ENCODE measurements around the gene ZIM2.
"Not testable (repeated sequence)": the region's sequence is repeated elsewhere in the genome, so short reads cannot be mapped to it uniquely, and the experiment has no call there.

ZIM2 gene

DNA sequence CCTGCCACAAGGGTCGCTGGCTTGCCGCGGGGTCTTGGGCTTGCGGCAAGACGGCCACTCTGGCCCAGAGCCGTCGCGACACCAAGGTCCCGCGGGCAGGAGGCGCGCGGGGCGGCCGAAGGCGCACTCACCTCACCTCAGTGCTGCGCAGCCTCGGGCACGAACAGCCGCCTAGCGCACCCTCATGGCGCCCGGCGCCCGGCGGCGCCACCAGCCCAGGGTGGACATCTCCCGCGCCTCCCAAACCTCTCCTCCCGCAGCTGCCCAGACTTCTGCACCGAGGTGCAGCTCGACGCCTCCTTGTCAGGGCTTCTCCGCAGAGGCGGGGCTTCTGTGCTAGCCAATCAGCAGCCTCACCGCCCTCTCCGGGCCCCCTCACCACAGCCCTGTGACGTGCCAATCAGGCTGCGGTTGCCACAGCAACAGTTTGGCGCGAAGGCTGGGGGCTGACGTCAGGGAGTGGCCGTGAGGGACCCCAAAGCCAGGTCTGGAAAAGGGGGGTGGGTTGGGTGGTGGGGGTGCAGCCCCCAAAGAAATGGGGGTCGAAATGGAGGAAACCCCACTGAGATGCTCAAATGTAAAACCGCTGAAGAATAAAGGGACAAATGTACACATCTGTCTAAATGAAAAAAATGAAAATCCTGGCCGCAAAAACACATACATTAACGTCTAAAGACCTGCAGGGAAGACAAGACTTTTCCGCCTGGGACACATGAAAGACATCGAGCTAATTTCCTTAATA is at the start of gene ZIM2, which contains the start of gene PEG3:
Gene ZIM2, minus strand, starts transcription at position 276 of the 742 bp plus-strand sequence. CDS start 16,449 bp downstream, outside the sequence.
Gene PEG3, minus strand, starts transcription at position 276 of the 742 bp plus-strand sequence. CDS start 16,071 bp downstream, outside the sequence.
- Mint-ChIP-seq H3K4me1 (ENCODE audit: low read depth) (peaks cover 3% of the 10 kb centered on the region), H3K36me3 (ENCODE audit: low read depth) (peaks cover 34% of the 10 kb centered on the region), H3K4me3 (no peak within 1 kb of the TSS), H3K9me3 (peaks cover 40% of the 10 kb centered on the region), H3K27me3 (peaks cover 33% of the 10 kb centered on the region), H3K27ac (no peak within 1 kb of the TSS)
- DNase-seq: no peak

DNA sequence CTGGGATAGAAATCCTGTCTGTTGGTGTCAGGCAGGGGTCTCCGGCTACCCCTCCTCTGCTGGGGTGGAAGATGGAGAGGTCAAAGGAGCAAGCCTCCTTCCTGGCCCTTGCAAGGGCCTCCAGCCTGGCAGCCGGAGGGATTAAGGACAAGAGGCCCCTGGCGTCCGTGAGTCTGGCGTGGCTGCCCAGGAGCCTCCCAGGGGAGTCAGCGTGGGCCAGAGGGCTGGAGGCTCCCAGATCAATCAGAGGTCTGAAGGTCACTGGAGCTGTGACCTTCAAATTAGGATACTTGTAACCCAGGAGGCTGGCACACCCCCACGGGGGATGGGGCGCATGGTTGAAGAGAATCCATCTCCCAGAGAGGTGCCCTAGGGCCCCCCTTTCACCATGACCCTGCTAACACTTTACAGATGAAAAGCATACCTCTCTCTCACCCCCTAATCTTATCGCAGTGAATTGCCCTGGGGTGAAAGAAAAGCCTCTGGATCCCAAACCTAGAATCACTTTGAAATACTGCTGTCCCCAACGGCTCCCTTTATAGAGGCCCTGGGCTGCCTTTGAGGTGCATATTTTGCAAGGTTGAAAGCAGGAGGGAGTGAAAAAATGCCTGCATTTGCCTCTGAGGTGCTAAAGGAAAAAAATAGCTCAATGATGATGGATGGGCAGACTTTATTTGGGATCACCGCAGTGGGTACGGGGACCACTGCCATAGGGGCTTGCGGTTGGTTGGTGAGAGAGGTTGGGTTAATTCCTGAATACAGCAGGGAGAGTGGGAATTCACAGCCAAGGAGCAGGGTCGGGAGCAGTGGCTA is 44.9 kb upstream of the ZIM2 start:
- Mint-ChIP-seq H3K4me1 (ENCODE audit: low read depth) (no peaks in the 10 kb centered on the region), H3K9me3 (peaks cover 47% of the 10 kb centered on the region), H3K36me3 (ENCODE audit: low read depth) (peaks cover 5% of the 10 kb centered on the region), H3K4me3 (no peak overlapping the region), H3K27ac (no peak overlapping the region), H3K27me3 (no peaks in the 10 kb centered on the region)
- DNase-seq: no peak

DNA sequence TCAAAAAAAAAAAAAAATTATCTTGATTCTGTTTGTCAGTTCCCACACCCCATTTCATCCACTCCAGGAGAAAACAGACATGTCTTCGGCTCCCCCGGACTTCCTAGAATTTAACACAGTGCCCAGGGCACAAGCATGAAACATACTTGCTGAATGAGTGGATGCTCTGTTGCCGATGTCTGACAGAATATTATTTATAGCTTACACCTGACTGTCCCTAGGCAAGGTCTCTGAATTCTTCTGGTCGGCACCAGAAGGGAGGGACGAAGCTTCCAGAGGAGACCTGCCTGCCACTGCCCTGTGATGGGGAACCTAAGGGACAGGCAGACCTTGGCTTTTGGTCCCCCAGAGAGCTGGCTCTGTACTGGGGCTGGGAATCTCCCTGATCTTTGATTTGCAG is 43.9 kb upstream of the ZIM2 start:
- peaks cover 51% of the 10 kb centered on the region for H3K9me3 Mint-ChIP-seq
- H3K36me3 Mint-ChIP-seq (ENCODE audit: low read depth): peaks cover 3% of the 10 kb centered on the region
- H3K27me3 Mint-ChIP-seq: no peaks in the 10 kb centered on the region
- H3K27ac Mint-ChIP-seq: no peak overlapping the region
- H3K4me1 Mint-ChIP-seq (ENCODE audit: low read depth): no peaks in the 10 kb centered on the region
- no peak for DNase-seq
- H3K4me3 Mint-ChIP-seq: no peak overlapping the region

DNA sequence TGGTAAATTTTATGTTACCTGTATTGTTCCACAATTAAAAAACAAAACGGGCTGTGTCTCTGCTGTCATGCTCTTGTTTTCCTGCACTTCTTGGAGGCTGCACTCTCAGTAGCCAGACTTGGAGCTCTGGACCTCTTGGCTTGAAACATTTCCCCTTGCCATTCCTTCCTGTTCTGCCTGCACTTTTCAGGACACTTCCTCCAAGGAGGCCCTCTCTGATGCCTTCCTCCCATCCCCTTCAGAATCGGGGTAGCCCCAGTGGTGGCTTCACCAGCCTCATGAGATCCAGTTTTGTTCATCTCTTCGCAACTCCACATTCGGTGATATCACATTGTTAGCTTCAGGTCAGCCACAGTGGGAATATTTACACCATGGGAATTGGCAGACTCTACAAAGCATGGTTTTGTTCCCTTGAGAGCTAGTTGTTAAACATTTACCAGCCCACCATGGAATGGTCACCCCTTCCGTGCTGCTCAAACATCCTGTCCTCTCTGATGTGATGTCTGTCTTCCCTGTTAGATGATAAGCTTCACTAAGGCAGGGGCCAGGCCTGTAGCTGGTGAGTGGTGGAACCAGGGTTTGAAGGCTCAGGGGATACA is 40.2 kb upstream of the ZIM2 start:
- Mint-ChIP-seq H3K4me1 (ENCODE audit: low read depth) (no peaks in the 10 kb centered on the region), H3K4me3 (no peak overlapping the region), H3K27me3 (no peaks in the 10 kb centered on the region), H3K36me3 (ENCODE audit: low read depth) (peaks cover 3% of the 10 kb centered on the region), H3K9me3 (peaks cover 55% of the 10 kb centered on the region), H3K27ac (no peak overlapping the region)
- no peak for DNase-seq

DNA sequence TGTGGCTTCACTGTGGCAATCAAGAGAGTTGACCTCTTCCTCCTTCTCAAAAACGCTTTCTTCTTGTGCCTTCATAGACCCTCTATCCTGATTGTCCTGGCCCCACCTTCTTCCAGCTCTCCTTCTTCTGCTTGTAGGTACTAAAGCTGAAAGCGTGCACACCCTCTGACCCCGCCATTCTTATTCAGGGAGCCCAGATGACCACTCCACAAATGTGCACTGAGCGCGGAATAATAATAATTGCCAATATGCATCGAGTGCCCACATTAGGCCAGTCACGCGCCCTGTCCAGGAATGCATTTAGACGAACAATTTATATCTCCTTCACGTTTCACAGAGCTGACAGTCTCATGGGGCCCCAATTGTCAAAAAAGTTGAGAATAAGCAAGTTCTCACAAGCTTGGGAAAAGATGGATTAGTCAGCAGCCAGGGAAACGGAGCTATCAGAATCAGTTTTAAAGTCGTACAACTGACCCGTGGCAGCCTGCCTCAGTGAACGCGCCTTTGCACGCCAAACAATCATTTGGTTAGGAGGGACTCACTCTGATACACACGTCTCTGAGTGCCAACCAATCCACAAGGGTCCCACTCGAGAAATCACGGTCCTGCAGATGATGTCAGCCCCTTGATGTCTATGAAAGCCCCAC is 36.7 kb upstream of the ZIM2 start:
- H3K27ac Mint-ChIP-seq: no peak overlapping the region
- H3K27me3 Mint-ChIP-seq: no peaks in the 10 kb centered on the region
- H3K4me1 Mint-ChIP-seq (ENCODE audit: low read depth): no peaks in the 10 kb centered on the region
- no peak for DNase-seq
- H3K9me3 Mint-ChIP-seq: peaks cover 55% of the 10 kb centered on the region
- no peak overlapping the region for H3K4me3 Mint-ChIP-seq
- H3K36me3 Mint-ChIP-seq (ENCODE audit: low read depth): peaks cover 3% of the 10 kb centered on the region

DNA sequence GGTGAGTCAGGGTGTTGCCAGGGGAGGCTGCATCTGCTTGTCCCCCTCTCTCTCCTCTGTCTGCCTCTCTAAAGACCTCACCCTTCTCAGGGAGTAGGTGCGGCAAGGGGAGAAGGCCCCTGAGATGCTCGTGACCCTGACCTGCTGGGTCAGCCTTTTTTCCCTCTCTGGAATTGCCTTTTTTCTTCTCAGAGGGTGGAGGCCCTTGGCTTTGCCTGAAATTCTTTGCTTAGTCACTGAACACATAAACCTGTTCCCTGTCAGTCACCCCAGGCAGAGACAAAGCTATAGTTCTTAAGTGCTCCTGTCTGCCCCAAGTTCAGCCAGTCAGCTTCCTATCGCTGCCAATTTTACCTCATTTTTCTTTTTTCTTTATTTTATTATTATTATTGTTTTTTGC is 35.2 kb upstream of the ZIM2 start:
- DNase-seq: no peak
- H3K27me3 Mint-ChIP-seq: no peaks in the 10 kb centered on the region
- H3K27ac Mint-ChIP-seq: no peak overlapping the region
- H3K4me3 Mint-ChIP-seq: no peak overlapping the region
- H3K36me3 Mint-ChIP-seq (ENCODE audit: low read depth): peaks cover 3% of the 10 kb centered on the region
- H3K9me3 Mint-ChIP-seq: peaks cover 60% of the 10 kb centered on the region
- no peaks in the 10 kb centered on the region for H3K4me1 Mint-ChIP-seq (ENCODE audit: low read depth)

DNA sequence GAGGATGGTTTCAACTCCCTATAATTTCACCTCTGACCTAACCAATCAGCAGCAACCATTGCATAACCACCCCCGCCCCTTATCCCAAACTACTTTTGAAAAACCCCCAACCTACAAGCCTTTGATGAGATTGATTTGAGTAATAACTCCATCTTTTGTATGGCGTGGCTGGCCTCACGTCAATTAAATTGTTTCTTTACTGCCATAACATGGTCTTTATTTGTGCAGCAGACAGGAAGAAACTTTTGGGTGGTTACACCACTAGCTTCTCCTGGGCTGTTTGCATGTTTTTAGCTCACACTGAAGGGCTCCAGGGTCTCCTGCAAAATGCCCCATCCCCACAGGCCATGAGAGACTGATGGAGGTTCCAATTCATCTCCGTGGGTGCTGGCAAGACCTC is 34.0 kb upstream of the ZIM2 start:
- Mint-ChIP-seq H3K27ac (no peak overlapping the region), H3K36me3 (ENCODE audit: low read depth) (peaks cover 4% of the 10 kb centered on the region), H3K4me1 (ENCODE audit: low read depth) (no peaks in the 10 kb centered on the region), H3K27me3 (no peaks in the 10 kb centered on the region), H3K4me3 (no peak overlapping the region), H3K9me3 (peaks cover 61% of the 10 kb centered on the region)
- DNase-seq: no peak

DNA sequence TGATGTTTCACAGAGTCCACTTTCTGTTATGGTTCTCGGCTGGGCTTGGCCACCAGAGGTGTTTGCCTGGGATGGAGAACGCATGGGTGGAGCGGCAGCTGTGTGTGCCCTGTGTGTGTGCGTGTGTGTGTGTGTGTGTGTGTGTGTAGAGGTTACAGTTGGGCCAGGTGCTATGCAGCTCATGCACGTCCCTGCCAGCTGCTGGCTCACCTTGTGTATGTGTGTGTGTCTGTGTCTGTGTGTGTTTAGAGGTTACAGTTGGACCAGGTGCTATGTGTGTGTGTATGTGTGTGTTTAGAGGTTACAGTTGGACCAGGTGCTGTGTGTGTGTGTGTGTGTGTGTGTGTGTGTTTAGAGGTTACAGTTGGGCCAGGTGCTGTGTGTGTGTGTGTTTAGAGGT is 33.0 kb upstream of the ZIM2 start:
- H3K36me3 Mint-ChIP-seq (ENCODE audit: low read depth): peaks cover 4% of the 10 kb centered on the region
- H3K27ac Mint-ChIP-seq: no peak overlapping the region
- no peak for DNase-seq
- peaks cover 64% of the 10 kb centered on the region for H3K9me3 Mint-ChIP-seq
- H3K4me3 Mint-ChIP-seq: no peak overlapping the region
- H3K4me1 Mint-ChIP-seq (ENCODE audit: low read depth): no peaks in the 10 kb centered on the region
- no peaks in the 10 kb centered on the region for H3K27me3 Mint-ChIP-seq

DNA sequence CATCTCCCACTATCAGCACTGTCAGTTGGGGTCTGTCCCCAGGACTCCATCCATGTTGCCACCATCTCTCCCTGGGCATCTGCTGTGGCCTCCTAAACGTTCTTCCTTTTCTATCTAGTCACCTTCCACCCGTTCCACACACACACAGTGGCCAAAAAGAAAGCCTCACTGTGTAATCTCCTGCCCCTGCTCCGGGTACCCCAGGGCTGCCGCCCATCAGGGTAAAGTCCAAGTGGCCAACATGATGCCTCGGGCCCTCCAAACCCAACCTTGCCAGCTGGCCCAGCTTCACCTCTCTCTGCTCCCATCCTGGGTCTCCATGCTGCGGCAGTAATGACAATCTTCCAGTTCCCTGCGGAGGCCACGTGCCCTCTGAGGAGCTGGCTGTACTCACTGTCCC is 29.4 kb upstream of the ZIM2 start:
- H3K4me3 Mint-ChIP-seq: no peak overlapping the region
- no peaks in the 10 kb centered on the region for H3K27me3 Mint-ChIP-seq
- H3K27ac Mint-ChIP-seq: no peak overlapping the region
- no peak for DNase-seq
- H3K36me3 Mint-ChIP-seq (ENCODE audit: low read depth): peaks cover 4% of the 10 kb centered on the region
- H3K9me3 Mint-ChIP-seq: peaks cover 68% of the 10 kb centered on the region
- H3K4me1 Mint-ChIP-seq (ENCODE audit: low read depth): no peaks in the 10 kb centered on the region

DNA sequence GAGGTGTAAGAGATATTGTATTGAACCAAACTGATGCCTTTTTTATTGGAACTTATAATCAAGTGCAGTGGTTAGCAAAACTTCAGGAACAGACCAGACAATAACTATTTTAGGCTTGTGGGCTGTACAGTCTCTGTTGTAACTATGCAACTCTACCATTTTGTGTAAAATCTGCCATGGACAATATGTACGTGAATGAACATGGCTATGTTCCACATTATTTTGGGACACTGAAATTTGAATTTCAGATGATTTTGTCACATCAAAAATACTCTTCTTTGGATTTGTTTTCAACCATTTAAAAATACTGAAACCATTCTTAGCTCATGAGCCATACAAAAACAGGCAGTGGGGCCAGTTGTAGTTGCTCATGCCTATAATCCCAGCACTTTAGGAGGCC is 27.9 kb upstream of the ZIM2 start:
- no peak for DNase-seq
- Mint-ChIP-seq H3K36me3 (ENCODE audit: low read depth) (peaks cover 9% of the 10 kb centered on the region), H3K4me3 (no peak overlapping the region), H3K4me1 (ENCODE audit: low read depth) (no peaks in the 10 kb centered on the region), H3K27me3 (no peaks in the 10 kb centered on the region), H3K27ac (no peak overlapping the region), H3K9me3 (peaks cover 71% of the 10 kb centered on the region)

DNA sequence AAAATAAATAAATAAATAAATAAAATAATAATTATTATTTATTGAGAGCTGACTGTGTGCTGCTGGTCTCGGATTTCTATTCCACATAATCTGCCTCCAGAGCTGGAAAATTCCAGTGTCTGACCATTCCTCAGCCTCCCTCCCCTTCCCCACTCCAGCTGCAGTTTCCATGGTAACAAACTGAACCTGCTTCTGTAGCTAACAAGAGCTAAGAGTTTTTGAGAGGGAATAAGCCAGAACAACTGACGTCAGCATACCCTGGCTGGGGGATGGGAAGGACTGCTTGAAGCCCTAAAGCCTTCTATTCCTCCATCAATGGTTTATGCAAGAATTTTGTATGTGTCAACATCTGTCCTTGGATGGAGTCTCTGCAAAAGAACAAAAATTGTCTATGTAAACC is 26.0 kb upstream of the ZIM2 start:
- Mint-ChIP-seq H3K27ac (no peak overlapping the region), H3K4me3 (no peak overlapping the region), H3K4me1 (ENCODE audit: low read depth) (no peaks in the 10 kb centered on the region), H3K36me3 (ENCODE audit: low read depth) (peaks cover 9% of the 10 kb centered on the region), H3K9me3 (peaks cover 63% of the 10 kb centered on the region), H3K27me3 (no peaks in the 10 kb centered on the region)
- DNase-seq: no peak

DNA sequence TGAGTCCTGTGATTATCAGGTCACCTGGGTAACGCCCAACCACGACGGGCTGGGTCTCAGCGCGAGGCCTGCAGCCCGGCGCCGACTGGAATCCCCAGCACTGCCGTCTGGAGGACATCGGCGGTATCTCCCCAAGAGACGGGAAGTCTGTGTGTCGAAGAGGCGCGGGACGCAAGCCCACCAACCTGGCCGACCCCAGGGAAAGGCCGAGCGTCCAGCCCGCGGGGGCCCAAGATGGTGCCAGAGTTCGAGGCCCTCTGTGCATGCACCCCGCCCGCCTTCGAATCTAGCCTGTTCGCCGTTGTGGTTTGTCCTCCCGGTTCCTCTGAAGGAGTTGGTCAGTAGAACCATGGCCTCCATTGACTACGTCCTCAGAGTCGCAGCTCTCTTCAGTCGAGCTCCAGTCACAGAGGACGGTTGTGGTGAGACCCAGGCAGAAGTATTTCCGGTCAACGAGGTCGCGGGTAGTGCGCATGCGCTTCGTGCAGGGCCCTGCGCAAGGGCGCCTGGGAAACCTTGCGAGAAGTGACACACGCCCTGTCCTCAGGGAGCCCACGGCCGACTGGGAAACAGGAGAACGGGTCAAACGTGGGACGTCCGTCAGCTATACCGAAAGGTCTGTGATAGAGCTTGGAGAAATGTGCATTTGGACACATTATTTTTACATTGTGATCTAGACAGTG is 24.1 kb upstream of the ZIM2 start:
- H3K9me3 Mint-ChIP-seq: peaks cover 54% of the 10 kb centered on the region
- H3K4me3 Mint-ChIP-seq: no peak overlapping the region
- no peak overlapping the region for H3K27ac Mint-ChIP-seq
- DNase-seq: no peak
- H3K27me3 Mint-ChIP-seq: no peaks in the 10 kb centered on the region
- H3K36me3 Mint-ChIP-seq (ENCODE audit: low read depth): peaks cover 5% of the 10 kb centered on the region
- H3K4me1 Mint-ChIP-seq (ENCODE audit: low read depth): no peaks in the 10 kb centered on the region

DNA sequence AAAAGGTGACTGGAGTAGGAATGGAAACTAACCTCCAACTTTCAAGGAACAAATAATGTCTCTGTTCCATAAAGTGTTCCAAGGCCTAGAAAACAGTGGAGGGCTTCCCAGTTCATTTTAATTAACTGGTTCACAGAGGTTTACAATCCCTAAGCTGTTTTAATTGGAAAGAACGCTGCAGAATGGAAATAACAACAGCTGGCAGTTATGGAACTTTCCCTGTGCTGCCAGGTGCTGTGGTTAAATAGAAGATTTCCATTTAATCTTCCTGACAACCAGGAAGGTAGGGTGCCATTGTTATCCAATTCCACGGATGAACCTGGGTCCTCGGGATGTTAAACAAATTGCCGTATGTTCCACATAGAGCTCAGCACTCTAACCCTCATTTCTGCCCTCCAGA is 22.2 kb upstream of the ZIM2 start:
- DNase-seq: no peak
- H3K27ac Mint-ChIP-seq: no peak overlapping the region
- no peaks in the 10 kb centered on the region for H3K27me3 Mint-ChIP-seq
- peaks cover 47% of the 10 kb centered on the region for H3K9me3 Mint-ChIP-seq
- no peaks in the 10 kb centered on the region for H3K4me1 Mint-ChIP-seq (ENCODE audit: low read depth)
- H3K36me3 Mint-ChIP-seq (ENCODE audit: low read depth): peaks cover 5% of the 10 kb centered on the region
- no peak overlapping the region for H3K4me3 Mint-ChIP-seq

DNA sequence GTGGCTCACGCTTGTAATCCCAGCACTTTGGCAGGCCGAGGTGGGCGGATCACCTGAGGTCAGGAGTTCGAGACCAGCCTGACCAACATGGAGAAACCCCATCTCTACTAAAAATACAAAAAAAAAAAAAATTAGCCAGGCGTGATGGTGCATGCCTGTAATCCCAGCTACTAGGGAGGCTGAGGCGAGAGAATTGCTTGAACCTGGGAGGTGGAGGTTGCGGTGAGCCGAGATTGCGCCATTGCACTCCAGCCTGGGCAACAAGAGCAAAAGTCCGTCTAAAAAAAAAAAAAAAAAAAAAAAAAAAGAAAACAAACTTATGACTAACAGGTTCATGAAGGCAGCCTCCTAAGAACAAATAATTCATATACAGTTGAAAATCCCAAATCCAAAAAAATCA is 19.9 kb upstream of the ZIM2 start:
- H3K36me3 Mint-ChIP-seq (ENCODE audit: low read depth); DNase-seq; H3K4me1 Mint-ChIP-seq (ENCODE audit: low read depth); H3K4me3 Mint-ChIP-seq; H3K27me3 Mint-ChIP-seq; H3K27ac Mint-ChIP-seq: not testable (repeated sequence)
- H3K9me3 Mint-ChIP-seq: peaks cover 50% of the 10 kb centered on the region

Data from activated T-cell treated with anti-CD3 and anti-CD28 coated beads, Interleukin-2, amount 50 U/mL, for 24 hours (primary cell).